Neural crest cell (in vitro differentiated cells): ENCODE measurements around the gene GRK6. TPM values are rescaled to one million over a fixed set of nuclear protein-coding genes. Genes with fewer than 3 reads are reported as not detected.

Source experiments
- DNase-seq: peaks from one replicate; pipeline ENCODE4 v3.0.0; 2021; ENCODE audit warnings: low read depth, mixed read lengths, low spot score
- H3K27ac Mint-ChIP-seq: one replicate; pipeline ENCODE4 v1.8.0; 2021; ENCODE audit warnings: mild to moderate bottlenecking, mixed read lengths; ENCODE audit not compliant: unreplicated experiment
- H3K27me3 Mint-ChIP-seq: 2 replicates; pipeline ENCODE4 v1.8.0; 2021; ENCODE audit warnings: low read depth, mild to moderate bottlenecking, mixed read lengths
- H3K36me3 Mint-ChIP-seq: 2 replicates; pipeline ENCODE4 v1.8.0; 2021; ENCODE audit warnings: low read depth, mild to moderate bottlenecking, mixed read lengths
- H3K4me1 Mint-ChIP-seq: 2 replicates; pipeline ENCODE4 v1.8.0; 2021; ENCODE audit warnings: mixed read lengths
- H3K4me3 Mint-ChIP-seq: one replicate; pipeline ENCODE4 v1.8.0; 2021; ENCODE audit warnings: mild to moderate bottlenecking, mixed read lengths
- H3K9me3 Mint-ChIP-seq: 2 replicates; pipeline ENCODE4 v1.8.0; 2021; ENCODE audit warnings: mixed read lengths
- total RNA-seq: library from RNA; stranded (reverse); gene quantifications from 2 replicates; pipeline ENCODE4 v1.2.1, GENCODE V29; 2021
- TF ChIP-seq, protein P1 (sequence below): fragments of 200-600 bp; sonication (generic); conservative IDR thresholded peaks from 2 replicates; pipeline ENCODE4 v1.5.0; 2021; ENCODE audit warnings: antibody characterized with exemption, mild to moderate bottlenecking

Gene GRK6
- total RNA-seq, 1 donor from 2014 or later = 54.9 TPM

DNA sequence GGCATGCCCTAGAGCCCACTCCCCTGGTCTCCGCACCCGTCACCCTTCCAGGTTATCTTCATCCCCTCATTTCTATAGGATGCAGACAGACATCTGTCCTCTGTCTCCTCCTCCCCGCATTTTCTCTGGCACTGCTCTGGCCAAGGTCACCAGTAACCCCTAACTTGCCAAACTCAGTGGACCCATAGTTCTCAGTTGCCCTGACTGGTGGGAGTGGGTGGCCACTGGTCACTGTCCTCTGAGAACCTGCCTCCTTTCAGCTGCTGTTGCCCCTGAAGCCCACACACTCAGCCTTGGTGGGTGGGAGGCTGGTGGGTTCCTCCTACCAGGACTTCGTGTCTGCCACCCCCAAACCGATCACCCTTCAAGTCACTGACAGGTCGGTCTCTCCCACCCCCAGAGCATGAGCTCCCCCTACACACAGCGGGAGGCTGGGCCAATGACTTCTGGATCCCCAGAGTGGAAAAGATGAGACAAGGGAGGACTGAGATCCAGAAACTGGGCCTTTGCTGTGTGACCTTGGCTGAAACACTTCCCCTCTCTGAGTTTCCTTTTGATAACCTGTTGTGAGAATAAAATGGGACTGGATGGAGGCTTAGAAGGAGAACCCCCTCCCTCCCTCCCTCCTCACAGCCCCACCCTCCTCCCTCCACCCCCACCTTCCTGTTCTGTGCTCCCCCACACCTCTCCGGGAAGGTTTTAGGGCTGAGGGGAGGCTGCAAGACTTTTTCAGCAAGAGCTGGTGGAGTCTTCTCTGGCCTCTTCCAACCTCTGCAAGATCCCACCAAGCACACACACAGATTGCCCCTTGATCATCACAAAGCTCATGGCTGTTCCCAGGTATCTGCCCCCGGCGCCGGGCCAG is 49.3 kb downstream of the GRK6 start:
- Mint-ChIP-seq H3K4me3 (peak overlapping the region; percentile 94), H3K36me3 (peaks cover 7% of the 10 kb centered on the region), H3K27me3 (peaks cover 13% of the 10 kb centered on the region), H3K9me3 (no peaks in the 10 kb centered on the region), H3K4me1 (peaks cover 57% of the 10 kb centered on the region), H3K27ac (peak overlapping the region; percentile 67)
- TF ChIP-seq, protein P1, sequence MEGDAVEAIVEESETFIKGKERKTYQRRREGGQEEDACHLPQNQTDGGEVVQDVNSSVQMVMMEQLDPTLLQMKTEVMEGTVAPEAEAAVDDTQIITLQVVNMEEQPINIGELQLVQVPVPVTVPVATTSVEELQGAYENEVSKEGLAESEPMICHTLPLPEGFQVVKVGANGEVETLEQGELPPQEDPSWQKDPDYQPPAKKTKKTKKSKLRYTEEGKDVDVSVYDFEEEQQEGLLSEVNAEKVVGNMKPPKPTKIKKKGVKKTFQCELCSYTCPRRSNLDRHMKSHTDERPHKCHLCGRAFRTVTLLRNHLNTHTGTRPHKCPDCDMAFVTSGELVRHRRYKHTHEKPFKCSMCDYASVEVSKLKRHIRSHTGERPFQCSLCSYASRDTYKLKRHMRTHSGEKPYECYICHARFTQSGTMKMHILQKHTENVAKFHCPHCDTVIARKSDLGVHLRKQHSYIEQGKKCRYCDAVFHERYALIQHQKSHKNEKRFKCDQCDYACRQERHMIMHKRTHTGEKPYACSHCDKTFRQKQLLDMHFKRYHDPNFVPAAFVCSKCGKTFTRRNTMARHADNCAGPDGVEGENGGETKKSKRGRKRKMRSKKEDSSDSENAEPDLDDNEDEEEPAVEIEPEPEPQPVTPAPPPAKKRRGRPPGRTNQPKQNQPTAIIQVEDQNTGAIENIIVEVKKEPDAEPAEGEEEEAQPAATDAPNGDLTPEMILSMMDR = no peak
- DNase-seq = no peak

DNA sequence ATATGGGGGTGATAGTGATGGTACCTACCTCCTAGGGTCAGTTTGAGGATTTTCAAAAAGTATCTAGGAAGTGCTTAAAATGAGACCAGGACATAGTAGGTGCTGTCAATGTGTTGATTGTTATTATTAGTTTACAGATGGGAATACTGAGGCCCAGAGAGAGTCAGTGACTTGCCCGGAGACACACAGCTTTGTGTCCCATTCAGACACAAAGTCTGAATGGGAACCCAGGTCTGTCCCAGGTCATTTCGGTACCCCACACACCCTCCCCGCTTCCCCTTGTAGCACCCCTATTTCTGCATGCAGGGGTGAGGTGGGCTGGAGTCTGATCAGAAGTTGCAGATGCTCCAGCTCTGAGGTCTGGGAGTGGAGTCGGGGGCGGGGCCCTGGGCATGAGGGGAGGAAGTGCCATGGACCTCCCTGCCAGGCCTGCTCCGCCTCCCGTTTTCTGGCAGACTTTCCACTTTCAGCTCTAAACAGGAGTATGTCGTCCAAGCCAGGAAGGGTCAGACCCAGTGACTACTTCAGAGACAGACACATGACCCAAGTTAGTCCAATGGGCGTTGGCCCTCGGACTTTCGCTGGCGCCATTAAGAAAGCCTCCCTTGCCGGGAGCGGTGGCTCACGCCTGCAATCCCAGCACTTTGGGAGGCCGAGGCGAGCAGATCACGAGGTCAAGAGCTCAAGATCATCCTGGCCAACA is 50.2 kb downstream of the GRK6 start:
- TF ChIP-seq, protein P1 = no peak
- peaks cover 48% of the 10 kb centered on the region for H3K4me1 Mint-ChIP-seq
- peak overlapping the region; percentile 84 for H3K4me3 Mint-ChIP-seq
- H3K27ac Mint-ChIP-seq = no peak overlapping the region
- no peaks in the 10 kb centered on the region for H3K9me3 Mint-ChIP-seq
- no peak for DNase-seq
- peaks cover 7% of the 10 kb centered on the region for H3K36me3 Mint-ChIP-seq
- peaks cover 13% of the 10 kb centered on the region for H3K27me3 Mint-ChIP-seq

DNA sequence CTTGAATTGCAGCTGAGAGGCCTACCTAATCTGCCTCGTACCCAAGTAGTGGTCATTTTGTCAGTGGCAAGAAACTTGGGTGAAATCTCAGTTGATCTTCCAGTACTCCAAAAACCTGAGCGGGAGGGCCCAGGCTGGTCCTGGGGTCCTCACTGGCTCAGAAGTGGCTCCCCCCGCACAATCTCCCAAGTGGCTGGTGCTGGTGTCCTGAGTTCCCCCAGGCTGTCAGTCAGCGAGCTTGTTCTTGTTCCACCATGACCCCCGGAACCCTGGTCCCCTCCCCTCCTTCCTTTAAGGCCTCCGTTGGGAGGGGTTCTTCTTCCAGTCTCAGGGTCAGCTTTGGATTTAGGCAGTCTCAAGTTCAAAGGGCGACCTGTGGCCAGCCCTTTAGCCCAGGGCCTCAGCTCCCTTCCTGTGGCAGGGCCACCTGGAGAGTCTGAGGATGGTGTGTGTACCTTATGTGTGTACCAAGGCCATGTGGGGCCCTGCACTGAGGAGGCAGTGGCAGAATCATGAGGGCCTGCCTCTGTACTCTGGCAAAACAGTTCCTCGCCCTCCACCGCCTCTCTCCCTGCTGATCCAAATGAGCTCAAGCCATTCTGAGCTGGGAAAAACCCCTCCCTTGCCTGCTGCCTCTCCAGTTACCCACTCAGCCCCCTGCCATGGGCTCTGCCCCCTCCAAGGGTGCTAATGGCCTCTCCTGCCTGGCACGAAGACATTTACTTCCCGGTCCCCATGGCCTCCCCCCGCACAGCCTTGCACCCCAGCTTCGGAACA is 51.4 kb downstream of the GRK6 start:
- H3K4me1 Mint-ChIP-seq = peaks cover 43% of the 10 kb centered on the region
- TF ChIP-seq, protein P1 = no peak
- no peaks in the 10 kb centered on the region for H3K9me3 Mint-ChIP-seq

DNA sequence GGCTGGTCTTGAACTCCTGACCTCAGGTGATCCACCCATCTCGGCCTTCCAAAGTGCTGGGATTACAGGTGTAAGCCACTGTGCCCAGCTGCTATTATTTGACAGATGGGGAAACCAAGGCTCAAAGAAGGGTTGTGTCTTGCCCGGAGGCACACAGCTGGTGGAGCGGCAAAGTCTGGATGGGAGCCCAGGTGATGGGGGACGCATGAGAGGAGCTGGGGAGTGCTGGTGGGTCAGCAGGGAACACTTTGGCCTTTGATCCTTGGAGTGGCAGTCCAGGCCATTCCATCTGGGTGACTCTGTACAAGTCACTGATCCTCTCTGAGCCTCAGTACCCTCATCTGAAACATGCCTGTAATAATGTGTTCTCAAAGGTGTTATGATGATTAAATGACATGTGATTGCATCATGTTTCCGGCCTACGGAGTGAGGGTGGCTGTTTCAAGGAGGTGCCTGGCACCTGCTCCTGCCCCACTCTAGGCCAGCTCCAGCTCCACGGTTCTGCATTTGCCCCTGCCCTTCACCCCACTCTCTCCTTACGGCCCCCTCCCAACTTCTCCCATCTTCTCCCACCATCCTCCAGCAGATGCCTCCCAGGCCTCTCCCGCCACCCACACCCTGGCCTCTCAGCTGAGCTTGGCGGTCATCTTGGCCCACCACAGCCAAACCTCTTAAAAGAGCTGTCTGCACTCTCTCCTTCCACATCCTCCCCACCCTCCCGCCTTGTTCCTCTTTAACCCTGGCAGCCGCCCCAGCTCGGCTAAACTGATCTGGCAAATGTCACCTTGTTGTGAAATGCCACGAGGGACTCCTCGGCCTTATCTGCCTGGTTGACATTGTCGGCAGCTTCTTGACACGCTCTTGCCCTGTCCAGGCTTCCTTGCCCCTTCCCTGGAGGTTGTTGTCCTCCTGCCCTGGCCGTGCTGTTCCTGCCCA is 52.5 kb downstream of the GRK6 start:
- H3K27ac Mint-ChIP-seq = no peak overlapping the region

More for the DNA sequence above, 51.4 kb downstream of the GRK6 start:
- Mint-ChIP-seq H3K4me3 (peak overlapping the region; percentile 61), H3K36me3 (peaks cover 7% of the 10 kb centered on the region), H3K27ac (no peak overlapping the region), H3K27me3 (peaks cover 13% of the 10 kb centered on the region)
- no peak for DNase-seq

More for the DNA sequence above, 52.5 kb downstream of the GRK6 start:
- H3K27me3 Mint-ChIP-seq = peaks cover 11% of the 10 kb centered on the region
- H3K4me1 Mint-ChIP-seq = peaks cover 41% of the 10 kb centered on the region
- peak overlapping the region; percentile 74 for H3K4me3 Mint-ChIP-seq
- no peak for DNase-seq
- H3K9me3 Mint-ChIP-seq = no peaks in the 10 kb centered on the region
- TF ChIP-seq, protein P1 = no peak
- H3K36me3 Mint-ChIP-seq = peaks cover 6% of the 10 kb centered on the region
